ENCODE results near the gene RPL10.
"Not testable (repeated sequence)": the region's sequence is repeated elsewhere in the genome, so short reads cannot be mapped to it uniquely, and the experiment has no call there.

RPL10 gene

DNA sequence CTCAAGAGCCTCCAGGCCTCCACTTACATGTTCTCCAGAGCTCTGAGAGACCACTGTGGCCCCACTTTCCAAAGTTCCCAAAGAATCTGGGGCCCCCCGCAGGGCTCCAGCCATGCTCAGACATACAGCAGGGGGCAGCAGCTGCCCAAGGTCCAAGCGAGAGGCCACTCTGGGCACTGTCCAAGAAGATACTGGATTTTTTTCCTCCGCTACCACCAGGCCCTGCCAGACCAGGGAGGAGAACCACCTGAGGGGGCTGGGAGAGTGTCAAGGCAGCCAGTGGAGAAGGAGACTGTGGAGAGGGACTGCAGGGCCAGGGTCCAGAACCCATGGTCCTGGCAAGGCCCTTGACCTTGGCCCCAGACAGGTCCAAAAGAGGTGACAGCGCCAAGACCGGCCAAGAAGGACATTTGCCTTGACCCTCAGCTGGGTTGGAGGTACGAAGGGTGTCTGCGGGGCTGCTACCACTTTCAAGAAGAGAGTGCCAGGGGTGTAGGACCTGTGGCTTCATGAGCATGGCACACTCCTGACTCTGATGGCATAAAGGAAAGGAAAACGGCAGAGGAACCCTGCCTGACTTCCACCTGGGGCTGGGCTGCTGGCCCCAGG, 13.8 kb upstream of the RPL10 start:
- DNase-seq (ENCODE audit: low read depth), result no peak

DNA sequence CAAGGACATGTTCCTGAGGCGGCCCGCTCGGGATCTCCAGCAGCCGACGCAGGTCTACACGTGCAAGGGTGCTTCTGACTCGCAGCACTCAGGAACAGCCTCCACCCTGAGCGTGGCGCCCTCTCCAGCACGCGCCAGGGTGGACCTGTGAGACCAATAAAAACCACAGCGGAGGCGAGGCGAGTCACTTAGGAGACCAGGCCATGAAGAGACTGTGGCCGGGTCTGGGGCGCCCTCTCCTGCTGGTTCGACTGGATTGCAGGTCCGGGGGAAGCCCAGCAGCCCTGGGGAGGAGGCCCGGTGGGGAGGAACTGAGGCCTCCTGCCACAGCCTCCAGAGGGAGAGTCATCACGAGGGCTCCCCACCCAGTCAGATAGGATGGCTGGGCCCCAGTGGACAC, 10.1 kb upstream of the RPL10 start:
- not testable (repeated sequence) for DNase-seq (ENCODE audit: low read depth); H3K4me3 ChIP-seq (ENCODE audit: low read length)

More for the DNA sequence above, 13.8 kb upstream of the RPL10 start:
- H3K4me3 ChIP-seq (ENCODE audit: low read length), result no peak overlapping the region
- TF ChIP-seq CTCF (conservative IDR thresholded peaks at IDR 0.05; ENCODE audit: low read length), result peak; percentile 38

GRCh38 chrX:154388649-154389048, 9.5 kb upstream of the RPL10 start:
- DNase-seq (ENCODE audit: low read depth); H3K4me3 ChIP-seq (ENCODE audit: low read length): not testable (repeated sequence)

GRCh38 chrX:154389812-154390747, 8.1 kb upstream of the RPL10 start:
- DNase-seq (ENCODE audit: low read depth); H3K4me3 ChIP-seq (ENCODE audit: low read length): not testable (repeated sequence)

- not testable (repeated sequence) for DNase-seq (ENCODE audit: low read depth); H3K4me3 ChIP-seq (ENCODE audit: low read length)
Measured at GRCh38 chrX:154396363-154396762, 1.8 kb upstream of the RPL10 start.

DNA sequence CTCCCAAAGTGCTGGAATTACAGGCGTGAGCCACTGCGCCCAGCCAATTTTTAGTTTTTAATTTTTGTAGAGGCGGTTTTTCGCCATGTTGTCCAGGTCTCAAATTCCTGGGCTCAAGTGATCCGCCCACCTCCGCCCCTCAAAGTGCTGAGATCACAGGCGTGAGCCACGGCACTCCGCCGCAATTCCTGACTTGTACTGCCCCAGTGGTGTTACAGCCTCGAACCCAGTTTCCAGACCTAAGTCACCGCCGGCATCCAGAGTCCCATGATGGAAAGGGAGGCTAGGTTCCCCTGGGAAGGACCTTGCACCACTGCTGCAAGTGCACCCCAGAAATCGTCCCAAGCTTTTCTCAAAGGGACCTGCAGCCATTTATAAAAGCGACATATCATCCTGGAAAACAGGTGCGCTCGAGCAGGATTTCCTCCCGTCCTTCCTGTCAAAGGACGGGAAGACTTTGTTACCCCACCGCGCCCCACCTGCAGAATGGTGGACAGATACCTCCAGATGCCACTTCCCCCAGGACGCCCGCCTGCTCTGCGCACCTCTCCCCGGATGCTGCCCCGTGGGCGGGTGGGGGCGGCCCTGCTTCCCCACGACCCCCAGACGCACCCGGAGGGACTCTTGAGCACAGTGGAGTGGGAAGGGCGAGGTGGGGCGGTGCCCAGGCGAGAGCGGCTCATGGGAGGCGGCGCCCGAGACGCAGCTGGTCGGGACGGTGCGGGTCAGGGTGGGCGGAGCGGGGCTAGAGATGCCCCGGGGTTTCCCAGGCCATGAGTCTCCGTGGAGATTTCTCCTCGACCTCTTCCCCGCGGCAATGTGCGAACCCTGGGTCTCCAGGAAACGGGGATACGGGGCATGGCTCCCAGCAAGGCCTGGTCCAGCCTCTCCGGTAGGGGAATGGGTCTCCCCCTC, 947 bp upstream of the RPL10 start:
- H3K4me3 ChIP-seq (ENCODE audit: low read length), result peak overlapping the region; percentile 65
- DNase-seq (ENCODE audit: low read depth), result peak; percentile 59
- TF ChIP-seq CTCF (conservative IDR thresholded peaks at IDR 0.05; ENCODE audit: low read length), result no peak

DNA sequence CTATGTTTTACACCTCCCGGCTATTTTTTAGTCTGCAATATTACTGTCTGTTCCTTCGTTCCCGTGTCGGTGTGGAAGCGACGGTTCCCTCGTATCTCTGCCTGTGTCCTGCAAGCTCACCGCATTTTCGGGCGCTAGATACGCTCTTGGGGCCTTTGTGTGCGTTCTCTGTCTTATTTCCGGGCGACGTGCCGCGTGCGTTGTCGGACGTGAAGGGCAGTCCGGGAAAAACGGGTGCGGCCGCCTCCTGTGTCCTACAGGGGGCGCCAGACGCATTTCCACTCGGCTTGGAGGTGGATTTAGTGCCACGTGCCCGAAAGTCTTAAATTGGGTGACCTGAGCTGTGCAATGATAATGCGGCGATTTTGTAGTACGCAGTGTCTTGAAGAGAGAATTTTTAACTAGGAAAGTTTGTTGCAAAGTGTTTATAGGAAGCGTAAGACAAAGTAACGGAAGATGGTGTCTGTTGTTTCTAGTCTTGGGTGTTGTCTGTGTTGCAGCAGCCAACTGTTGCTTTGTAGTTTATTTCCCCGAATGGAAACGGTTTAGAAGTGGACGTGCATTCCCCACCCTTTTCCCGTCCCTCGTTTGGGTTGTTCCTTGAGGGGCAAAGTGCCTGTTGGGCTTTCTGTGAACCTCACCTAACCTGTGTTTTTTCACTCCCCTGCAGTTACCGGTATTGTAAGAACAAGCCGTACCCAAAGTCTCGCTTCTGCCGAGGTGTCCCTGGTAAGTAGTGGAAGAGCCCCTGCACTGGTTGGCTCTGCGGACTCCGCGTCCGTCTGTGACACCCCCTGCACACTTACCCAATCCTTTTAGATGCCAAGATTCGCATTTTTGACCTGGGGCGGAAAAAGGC, 720 bp downstream of the RPL10 start:
- peak overlapping the region; percentile 87 for H3K4me3 ChIP-seq (ENCODE audit: low read length)
- peak; percentile 81 for DNase-seq (ENCODE audit: low read depth)
- peak; percentile 73 for TF ChIP-seq CTCF (conservative IDR thresholded peaks at IDR 0.05; ENCODE audit: low read length)

GRCh38 chrX:154399527-154400368, 1.6 kb downstream of the RPL10 start:
- H3K4me3 ChIP-seq (ENCODE audit: low read length), result peak overlapping the region; percentile 87
- no peak for DNase-seq (ENCODE audit: low read depth)
- no peak; the same call in 1 of the 2 replicates for TF ChIP-seq CTCF (conservative IDR thresholded peaks at IDR 0.05; ENCODE audit: low read length)

- H3K4me3 ChIP-seq (ENCODE audit: low read length), result peak overlapping the region; percentile 87
Measured at GRCh38 chrX:154400369-154400817, 2.2 kb downstream of the RPL10 start.

More at GRCh38 chrX:154400369-154400817, 2.2 kb downstream of the RPL10 start:
- not testable (repeated sequence) for DNase-seq (ENCODE audit: low read depth)

Data from AG10803 (cell line).